ENCODE results near the gene ITPR2.
"Not testable (repeated sequence)": the region's sequence is repeated elsewhere in the genome, so short reads cannot be mapped to it uniquely, and the experiment has no call there.

Gene ITPR2

DNA sequence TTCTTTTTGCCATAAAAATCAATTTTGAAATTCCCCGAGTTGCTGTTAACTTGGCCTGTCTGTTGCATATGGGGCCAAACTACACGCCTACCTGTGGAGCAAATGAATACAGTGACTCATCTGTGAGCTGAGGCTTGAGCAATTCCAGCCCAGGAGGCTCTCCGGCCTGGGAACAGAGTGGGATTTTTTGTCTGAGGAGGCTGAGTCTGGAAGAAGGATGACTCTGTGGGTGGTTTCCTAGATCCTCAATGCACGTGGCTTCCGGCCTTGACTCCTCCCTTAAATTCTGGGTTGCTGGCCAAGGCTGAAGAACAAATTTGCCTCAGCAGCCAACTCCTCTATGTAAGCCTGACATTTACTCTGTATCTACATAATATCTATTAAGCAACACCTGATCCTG is 513.5 kb downstream of the ITPR2 start:
- no peak for DNase-seq

DNA sequence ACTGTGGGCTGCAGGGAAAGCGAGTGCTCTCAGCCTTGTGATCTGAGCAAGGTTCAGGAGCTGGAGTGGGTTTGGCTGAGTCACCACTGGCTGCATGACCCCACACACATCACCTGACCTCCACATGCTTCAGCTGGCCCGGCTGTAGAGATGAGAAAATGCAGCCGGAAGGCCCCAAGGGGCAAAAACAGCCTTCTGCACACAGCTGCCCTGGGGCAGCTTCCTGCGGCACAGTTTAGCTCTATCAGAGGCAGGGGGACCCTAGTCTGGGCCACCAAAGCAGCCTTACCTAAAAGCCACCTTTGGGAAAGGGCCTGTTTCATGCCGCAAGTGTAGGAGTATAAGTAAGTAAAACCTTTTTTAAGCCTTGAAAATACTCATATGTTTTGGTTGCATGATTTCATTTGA is 514.3 kb downstream of the ITPR2 start:
- no peak for DNase-seq

DNA sequence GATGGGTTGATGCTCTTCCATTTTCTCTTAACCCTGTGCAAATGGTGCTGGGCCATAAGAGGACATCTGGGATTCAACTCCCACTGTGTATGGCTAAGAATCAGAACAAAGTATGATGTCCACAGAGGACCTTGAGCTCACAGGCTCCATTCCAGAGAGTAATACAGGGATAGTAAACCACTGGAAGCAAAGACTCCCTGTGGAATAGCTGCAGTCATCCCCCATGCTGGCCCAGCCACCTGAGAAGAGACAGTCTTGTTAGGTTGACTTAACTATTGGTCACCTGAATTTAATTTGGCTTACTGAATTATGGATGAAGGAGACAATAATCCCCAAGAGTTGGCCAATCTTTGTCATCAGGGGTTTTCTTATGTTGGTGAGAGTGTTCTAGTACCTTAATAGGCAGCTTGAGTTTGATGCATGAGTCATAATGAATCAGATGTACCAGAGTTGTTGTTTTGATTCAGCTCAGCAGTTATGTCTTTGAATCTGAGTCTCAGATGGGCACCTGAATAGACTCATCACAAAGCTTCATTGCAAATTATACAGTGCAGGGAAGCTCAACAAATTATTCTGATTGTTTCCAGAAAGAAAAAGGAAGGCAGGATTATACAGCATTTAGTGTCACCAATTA is 514.9 kb downstream of the ITPR2 start:
- no peak for DNase-seq

DNA sequence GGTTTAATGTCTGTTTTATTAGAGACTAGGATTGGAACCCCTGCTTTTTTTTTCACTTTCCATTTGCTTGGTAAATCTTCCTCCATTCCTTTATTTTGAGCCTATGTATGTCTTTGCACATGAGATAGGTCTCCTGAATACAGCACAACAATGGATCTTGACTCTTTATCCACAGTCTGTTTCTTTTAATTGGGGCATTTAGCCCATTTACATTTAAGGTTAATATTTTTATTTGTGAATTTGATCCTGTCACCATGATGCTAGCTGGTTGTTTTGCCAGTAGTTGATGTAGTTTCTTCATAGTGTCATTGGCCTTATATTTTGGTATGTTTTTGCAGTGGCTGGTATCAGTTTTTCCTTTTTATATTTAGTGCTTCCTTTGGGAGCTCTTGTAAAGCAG is 518.9 kb downstream of the ITPR2 start:
- not testable (repeated sequence) for DNase-seq

DNA sequence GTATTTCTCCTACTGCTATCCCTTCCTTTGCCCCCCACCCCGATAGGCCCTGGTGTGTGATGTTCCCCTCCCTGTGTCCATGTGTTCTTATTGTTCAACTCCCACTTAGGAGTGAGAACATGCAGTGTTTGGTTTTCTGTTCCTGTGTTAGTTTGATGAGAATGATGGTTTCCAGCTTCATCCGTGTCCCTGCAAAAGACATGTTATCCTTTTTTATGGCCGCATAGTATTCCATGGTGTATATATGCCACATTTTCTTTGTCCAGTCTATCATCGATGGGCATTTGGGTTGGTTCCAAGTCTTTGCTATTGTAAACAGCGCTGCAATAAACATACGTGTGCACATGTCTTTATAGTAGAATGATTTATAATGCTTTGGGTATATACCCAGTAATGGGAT is 522.5 kb downstream of the ITPR2 start:
- DNase-seq, result not testable (repeated sequence)

DNA sequence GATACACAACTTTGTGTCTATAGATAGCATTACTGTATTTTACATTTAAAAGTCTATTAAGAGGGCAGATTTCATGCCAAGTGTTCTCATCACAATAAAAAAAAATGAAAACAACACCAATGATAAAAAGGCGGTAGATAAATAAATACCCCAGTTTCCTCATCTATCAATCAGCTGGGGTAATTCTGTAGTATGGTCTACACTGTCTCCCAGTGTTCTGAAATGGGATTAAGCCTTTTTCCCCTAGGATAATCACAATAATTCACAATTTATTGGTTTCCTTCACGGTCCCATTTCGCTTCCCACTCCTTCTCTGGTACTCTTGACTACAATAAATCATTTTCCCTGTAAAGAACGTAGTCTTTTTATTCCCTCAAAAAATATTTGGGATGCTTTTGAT is 523.4 kb downstream of the ITPR2 start:
- no peak for DNase-seq

DNA sequence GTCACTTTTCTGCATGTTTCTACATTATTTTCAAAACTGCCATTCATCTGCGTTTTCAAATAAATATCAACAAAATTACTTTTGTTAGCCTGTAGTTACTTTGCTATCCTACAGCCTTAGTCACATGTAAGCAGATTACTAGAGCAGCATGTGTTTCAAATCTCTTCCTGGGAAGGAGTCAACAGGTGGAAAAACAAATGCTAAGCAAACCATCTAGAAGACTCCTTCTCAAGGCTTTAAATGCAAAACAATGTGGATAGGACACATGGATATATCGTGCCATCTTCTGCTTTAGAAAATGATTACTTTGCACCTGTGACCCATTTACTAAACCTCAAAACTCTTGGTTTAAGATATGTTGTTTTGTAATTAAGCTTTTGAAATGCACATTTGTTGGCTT is 528.7 kb downstream of the ITPR2 start:
- DNase-seq, result no peak

DNA sequence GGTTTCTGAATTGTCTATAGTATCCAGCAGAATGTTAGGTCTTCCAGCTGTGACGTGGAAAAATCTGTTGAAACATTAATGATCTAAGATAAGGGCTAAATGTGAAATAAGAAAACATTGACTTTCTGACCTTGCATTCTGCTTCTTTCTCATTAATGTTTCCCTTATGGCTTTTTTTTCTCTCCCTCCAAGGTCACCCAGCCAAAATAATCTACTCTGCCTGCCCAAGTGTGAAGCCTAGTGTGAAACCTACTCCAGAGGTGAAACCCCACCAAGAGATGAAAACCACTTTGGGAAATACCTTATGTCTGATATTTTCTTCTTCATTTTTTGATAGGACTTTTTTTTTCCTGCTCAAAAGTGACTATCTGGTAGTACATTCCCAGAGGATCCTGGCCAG is 529.6 kb downstream of the ITPR2 start:
- DNase-seq, result no peak

DNA sequence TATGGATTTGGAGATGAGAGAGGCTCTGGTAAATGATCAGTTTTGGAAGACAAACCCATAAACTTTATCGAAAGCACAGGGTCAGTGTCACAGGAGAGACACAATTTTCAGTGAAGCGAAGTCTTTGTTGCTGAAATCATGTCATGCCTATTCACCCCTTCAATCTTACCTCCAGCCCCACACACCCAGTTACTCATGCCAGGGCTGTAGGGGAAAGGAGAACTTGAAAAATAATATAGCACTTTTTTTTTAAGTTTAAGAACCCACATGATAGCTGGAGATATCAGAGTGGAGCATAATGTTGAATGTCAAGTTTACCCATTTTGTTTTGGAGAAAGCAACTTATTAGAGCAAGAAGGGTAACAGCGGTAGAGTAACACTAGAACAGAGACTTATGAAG is 530.2 kb downstream of the ITPR2 start:
- no peak for DNase-seq

DNA sequence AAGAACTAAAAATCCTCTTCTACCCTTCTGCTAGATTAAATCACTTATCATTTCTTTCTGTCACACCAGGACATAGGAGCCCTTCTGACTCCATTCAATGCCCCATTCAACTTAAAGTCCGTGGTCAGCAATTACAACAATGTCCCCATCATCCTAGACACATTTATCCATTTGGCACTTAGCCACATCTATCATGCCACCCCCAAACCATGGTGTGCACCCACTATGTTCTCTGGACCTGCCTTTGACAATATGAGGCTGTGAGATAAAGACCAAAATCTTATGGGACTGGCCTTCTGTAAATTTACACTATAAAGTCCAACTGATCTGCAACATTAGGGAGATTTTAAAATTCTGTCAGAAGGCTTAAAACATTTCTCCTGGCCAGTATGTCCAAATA is 533.2 kb downstream of the ITPR2 start:
- no peak for DNase-seq

DNA sequence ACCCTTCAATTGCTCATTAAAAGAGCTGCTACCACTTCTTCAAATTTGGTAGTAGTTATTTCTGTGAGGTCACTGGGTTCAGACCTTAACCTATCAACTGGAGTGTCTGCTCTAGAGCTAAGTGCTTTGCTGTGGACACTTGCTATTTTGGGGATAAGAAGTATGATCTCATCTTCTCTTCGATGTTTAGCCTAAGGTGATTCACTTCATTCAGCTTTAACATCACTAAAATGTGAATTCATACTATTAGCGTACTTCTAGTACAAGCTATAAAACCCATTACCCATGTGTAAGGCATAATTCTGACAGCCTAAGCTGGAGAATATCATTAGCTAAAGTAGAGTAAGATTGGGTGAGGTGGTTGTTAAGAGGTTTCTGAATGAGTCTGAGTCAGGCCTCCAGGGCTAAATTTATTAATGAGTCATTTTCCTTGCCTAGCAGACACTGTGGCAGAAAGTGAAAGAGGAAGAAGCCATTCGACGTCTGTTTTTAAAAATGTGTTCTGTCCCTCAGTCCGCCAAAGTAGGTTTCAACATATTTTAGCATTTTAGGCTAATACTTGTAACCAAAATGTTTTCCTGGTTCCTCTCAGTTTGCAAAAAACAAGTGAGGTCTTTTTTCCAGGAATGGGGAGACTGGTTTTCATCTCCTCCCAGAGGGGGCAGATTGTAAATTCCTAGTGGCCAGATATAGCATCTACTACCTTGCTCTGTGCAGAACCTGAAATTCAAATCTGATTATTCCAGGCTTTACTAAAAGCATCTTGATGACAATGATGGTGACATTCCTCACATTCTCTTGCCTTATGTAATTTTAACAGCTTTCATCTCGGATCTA is 534.0 kb downstream of the ITPR2 start:
- no peak for DNase-seq

DNA sequence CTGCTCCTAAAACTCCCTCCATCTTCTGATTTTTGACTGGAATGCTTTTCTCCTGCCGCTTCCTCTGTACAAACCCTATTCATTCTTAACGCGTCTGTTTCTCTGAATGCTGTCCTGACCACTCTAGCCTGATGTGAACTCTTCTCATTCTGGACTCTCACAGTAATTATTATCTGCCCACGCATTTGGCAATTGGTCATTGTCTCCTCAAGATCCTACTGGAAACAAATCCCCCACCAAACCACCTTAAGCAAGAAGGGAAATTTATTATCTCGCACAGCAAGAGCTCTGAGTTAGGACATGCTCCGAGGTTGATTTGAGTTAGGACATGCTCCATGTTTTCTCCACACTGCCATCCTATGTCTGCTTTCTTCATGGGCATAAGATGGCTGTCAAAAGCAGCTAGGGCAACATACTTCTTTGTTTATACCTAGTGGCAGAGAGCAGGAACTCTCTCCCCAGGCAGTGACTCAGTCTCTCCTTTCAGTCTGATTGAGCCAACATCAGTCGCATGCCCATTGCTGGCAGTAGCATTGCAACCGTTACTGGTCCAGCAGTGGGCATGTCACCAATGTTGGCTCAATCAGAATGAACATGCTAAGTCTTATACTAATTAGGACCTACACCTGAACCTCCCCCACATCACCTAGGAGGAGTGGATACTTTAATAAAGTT is 535.5 kb downstream of the ITPR2 start:
- DNase-seq, result no peak

DNA sequence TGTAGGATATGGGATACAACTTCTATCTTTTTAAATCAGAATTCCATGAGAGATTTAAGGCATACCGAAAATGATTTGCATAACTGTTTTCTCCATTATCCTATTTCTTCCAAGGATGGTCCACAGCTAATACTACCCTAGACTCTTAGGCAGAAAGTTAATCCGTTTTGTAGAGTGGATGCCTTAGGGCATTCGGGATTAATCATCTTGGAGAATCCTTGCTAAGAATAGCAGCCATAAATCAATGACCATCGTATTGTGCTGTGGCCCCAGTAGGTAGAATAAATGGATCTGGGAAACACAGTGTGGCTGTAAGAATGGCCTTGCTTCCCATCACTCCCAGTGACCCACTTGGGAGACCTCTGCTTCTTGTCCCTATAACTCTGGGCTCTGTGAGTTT is 538.0 kb downstream of the ITPR2 start:
- DNase-seq, result no peak

DNA sequence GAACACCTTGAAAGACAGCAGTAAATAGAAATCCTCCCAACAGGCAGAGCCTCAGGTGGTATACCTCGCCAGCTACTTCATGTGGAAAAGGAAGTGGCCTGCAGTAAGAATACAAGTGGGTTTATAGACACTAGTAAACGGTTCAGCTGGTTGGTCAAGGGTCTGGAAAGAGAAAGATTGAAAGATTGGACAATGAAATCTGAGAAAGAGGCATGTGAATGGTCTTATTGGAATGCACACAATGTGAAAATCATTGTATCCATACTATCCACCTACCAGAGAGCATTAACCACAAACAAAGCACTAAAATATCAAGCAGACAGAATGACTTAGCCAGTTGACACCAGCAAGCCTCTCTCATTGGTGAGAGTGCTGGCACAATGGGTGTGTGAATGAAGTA is 539.4 kb downstream of the ITPR2 start:
- no peak for DNase-seq

DNA sequence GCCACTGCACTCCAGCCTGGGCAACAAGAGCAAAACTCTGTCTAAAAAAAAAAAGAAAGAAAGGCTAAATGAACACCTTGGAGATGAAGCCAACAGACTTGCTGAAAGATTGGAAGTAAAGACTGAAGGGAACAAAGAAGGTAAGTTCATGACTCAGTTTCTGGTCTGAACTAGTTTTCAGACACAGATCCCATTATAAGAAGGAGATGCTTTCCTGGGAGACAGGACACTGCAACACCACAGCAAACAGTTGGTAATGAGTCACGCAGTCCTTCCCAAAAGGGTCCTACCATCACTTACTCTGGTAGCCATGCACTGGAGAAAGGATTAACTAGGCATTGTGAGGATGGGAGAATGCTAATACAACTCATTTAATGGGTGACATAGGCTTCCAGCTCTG is 540.4 kb downstream of the ITPR2 start:
- no peak for DNase-seq

DNA sequence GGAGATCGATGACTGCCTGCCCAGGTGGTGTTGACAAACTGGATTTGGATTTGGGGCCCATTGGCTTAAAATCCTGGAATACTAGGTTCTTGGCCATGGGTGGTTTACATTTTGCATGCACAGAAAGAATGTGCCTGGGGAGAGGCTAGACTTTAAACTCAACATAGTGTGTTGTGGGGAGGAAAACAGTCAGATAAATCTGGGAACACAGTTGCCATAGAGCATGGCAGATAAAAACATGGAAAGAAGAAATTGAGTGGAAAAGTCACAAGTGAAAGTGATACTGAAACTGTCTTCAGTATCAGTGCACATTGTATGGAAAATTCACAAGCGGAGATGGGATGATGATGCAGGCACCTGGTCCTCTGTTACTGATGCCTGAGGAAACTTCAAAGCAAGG is 542.4 kb downstream of the ITPR2 start:
- DNase-seq, result no peak

DNA sequence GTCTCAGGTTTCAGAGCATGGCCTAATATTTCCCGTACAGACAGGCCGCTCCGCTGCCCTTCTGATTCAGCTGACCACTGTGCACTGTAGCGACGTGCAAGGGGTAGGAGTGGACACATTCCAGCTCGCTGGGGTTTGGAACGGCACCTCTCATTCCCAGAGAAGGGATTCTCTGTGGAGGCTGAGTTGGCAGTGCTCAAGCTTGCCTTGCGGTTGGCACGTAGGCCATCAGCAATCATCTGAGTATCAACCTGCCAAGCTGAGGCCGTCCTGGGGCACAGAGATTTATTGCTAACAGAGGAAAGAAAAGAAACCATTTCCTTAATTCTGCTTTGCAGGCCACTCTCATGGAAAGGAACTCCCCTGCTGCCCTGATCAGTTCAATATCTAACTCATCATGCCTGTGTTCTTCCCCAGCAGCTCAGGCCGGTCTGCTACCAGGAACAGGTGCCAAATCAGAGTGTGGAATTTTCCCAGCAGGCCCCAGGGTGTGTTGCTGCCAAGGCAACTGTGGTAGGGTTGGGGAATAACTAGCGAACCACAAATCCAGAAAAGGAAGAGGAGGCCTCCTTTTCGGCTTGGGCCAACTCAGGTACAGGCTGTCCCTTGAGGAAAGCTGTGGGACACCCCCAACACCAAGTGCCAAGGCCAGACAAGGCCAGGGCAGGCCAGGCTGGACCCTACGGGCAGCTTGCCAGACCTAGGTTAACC is 545.2 kb downstream of the ITPR2 start:
- no peak for DNase-seq

Measured in GF-D8 (cell line).